IMR-90 (cell line): ENCODE results near the gene ABHD6. TPM values are rescaled to one million over a fixed set of nuclear protein-coding genes. Genes with fewer than 3 reads are reported as not detected.
"Not testable (repeated sequence)": the region's sequence is repeated elsewhere in the genome, so short reads cannot be mapped to it uniquely, and the experiment has no call there.

Experiments used
- ATAC-seq: fragments of 200-7000 bp; cut with Tn5 transposase; 2 replicates; pipeline ENCODE4 v1.9.1; 2020; ENCODE audit warnings: low read depth, mild to moderate bottlenecking, moderate library complexity
- BruUV-seq: library from RNA; stranded (reverse); fragments of 400-500 nt; replicated peaks from 2 replicates; lab custom pipeline; 2021; lab: Mats Ljungman, UMichigan
- CTCF ChIA-PET: fragments of 300-600 bp; formaldehyde crosslinking; extraction: SDS; loops from one replicate; lab custom pipeline; 2021; ENCODE audit warnings: antibody characterized with exemption; lab: Yijun Ruan, JAX
- POLR2A ChIA-PET: fragments of 300-600 bp; sonication (Branson Sonifier 250); formaldehyde crosslinking; loops from one replicate; lab custom pipeline; 2022; ENCODE audit warnings: antibody characterized with exemption; ENCODE audit not compliant: unreplicated experiment; lab: Charles Lee
- DNase-seq: peaks from one replicate; pipeline ENCODE4 v3.0.0; 2013
- H2AFZ ChIP-seq: replicated peaks from 2 replicates; pipeline ENCODE3; 2013; ENCODE audit warnings: low read length, mild to moderate bottlenecking; ENCODE audit not compliant: poor library complexity
- H2AK5ac ChIP-seq: 2 replicates; pipeline ENCODE4 v1.6.1; 2013; ENCODE audit warnings: low read depth, low read length, inconsistent platforms
- H2AK9ac ChIP-seq: replicated peaks from 2 replicates; pipeline ENCODE3; 2013; ENCODE audit warnings: mild to moderate bottlenecking, low read depth, low read length, moderate library complexity; ENCODE audit not compliant: poor library complexity
- H2BK120ac ChIP-seq: 2 replicates; pipeline ENCODE4 v1.6.1; 2013; ENCODE audit warnings: low read depth, low read length, inconsistent platforms
- H2BK15ac ChIP-seq: 3 replicates; pipeline ENCODE4 v1.6.1; 2013; ENCODE audit warnings: low read depth, low read length, inconsistent platforms
- H2BK20ac ChIP-seq: 2 replicates; pipeline ENCODE4 v1.6.1; 2013; ENCODE audit warnings: low read depth, mild to moderate bottlenecking, inconsistent platforms, low read length, moderate library complexity
- H2BK5ac ChIP-seq: 2 replicates; pipeline ENCODE4 v1.6.1; 2013; ENCODE audit warnings: mild to moderate bottlenecking, low read depth, low read length, inconsistent platforms; ENCODE audit not compliant: poor library complexity, severe bottlenecking
- H3K14ac ChIP-seq: replicated peaks from 2 replicates; pipeline ENCODE4 v1.6.1; 2013; ENCODE audit warnings: low read depth, low read length, inconsistent platforms
- H3K18ac ChIP-seq: 2 replicates; pipeline ENCODE4 v1.6.1; 2013; ENCODE audit warnings: low read depth, low read length, control low read depth
- H3K23ac ChIP-seq: 2 replicates; pipeline ENCODE4 v1.6.1; 2013; ENCODE audit warnings: low read depth, low read length, inconsistent platforms
- H3K27ac ChIP-seq: 2 replicates; pipeline ENCODE4 v1.5.1; 2013; ENCODE audit warnings: mild to moderate bottlenecking, control low read depth, low read length; ENCODE audit not compliant: insufficient read depth
- H3K27me3 ChIP-seq: 2 replicates; pipeline ENCODE4 v1.6.1; 2013; ENCODE audit warnings: low read length; ENCODE audit not compliant: control insufficient read depth, insufficient read depth
- H3K36me3 ChIP-seq: 2 replicates; pipeline ENCODE4 v1.6.1; 2013; ENCODE audit warnings: low read length, mixed read lengths; ENCODE audit not compliant: control insufficient read depth, insufficient read depth
- H3K4ac ChIP-seq: 2 replicates; pipeline ENCODE4 v1.6.1; 2013; ENCODE audit warnings: low read depth, low read length, inconsistent platforms
- H3K4me1 ChIP-seq: 2 replicates; pipeline ENCODE4 v1.6.1; 2013; ENCODE audit warnings: low read length, mixed read lengths; ENCODE audit not compliant: control insufficient read depth, insufficient read depth
- H3K4me2 ChIP-seq: 2 replicates; pipeline ENCODE4 v1.6.1; 2013; ENCODE audit warnings: low read depth, mild to moderate bottlenecking, control low read depth, low read length, moderate library complexity
- H3K4me3 ChIP-seq: 2 replicates; pipeline ENCODE4 v1.5.1; 2013; ENCODE audit warnings: low read depth, mild to moderate bottlenecking, control low read depth, low read length, moderate library complexity; ENCODE audit not compliant: insufficient read depth
- H3K56ac ChIP-seq: 2 replicates; pipeline ENCODE4 v1.6.1; 2013; ENCODE audit warnings: low read length, inconsistent platforms; ENCODE audit not compliant: insufficient read depth; ENCODE audit errors: extremely low read depth
- H3K79me1 ChIP-seq, 2 experiments: 2 replicates each; pipeline ENCODE4 v1.6.1; 2013; ENCODE audit warnings: low read length in 2 of 2, inconsistent platforms in 1 of 2, low read depth in 1 of 2
- H3K9ac ChIP-seq: 2 replicates; pipeline ENCODE4 v1.6.1; 2013; ENCODE audit warnings: low read depth, low read length, control low read depth
- H3K9me1 ChIP-seq: 2 replicates; pipeline ENCODE4 v1.6.1; 2013; ENCODE audit warnings: low read length, inconsistent platforms; ENCODE audit not compliant: insufficient read depth
- H3K9me3 ChIP-seq: 2 replicates; pipeline ENCODE4 v1.6.1; 2013; ENCODE audit warnings: low read length; ENCODE audit not compliant: control insufficient read depth, insufficient read depth
- H4K20me1 ChIP-seq: 2 replicates; pipeline ENCODE4 v1.6.1; 2013; ENCODE audit warnings: low read length, inconsistent platforms; ENCODE audit not compliant: insufficient read depth
- H4K5ac ChIP-seq: 2 replicates; pipeline ENCODE4 v1.6.1; 2013; ENCODE audit warnings: mild to moderate bottlenecking, low read depth, low read length, control low read depth
- H4K8ac ChIP-seq, 2 experiments: 2 replicates each; pipeline ENCODE4 v1.6.1; 2013; ENCODE audit warnings: low read depth in 2 of 2, low read length in 2 of 2, control low read depth in 1 of 2, inconsistent platforms in 1 of 2
- H4K91ac ChIP-seq: 2 replicates; pipeline ENCODE4 v1.6.1; 2013; ENCODE audit warnings: low read depth, low read length, inconsistent platforms; ENCODE audit not compliant: insufficient read depth
- WGBS, 2 experiments: methylation state at CpG; one replicate each; pipeline versions ENCODE4 v1.1.5 to v1.1.7; 2013; ENCODE audit warnings: missing lambda C conversion rate in 2 of 2; ENCODE audit not compliant: insufficient read length in 1 of 2; ENCODE audit errors: extremely low coverage in 2 of 2; 5-methylcytosine and 5-hydroxymethylcytosine counted together
- dilution Hi-C: fragments of 300-500 bp; cut with HindIII; formaldehyde crosslinking; loops from one replicate; pipeline ENCODE4 v1.14.3; 2018; ENCODE audit warnings: low sequenced_read_pairs; ENCODE audit not compliant: unreplicated experiment
- in situ Hi-C: fragments of 300-500 bp; cut with MboI; formaldehyde crosslinking; loops from 3 replicates; pipeline ENCODE4 v1.14.3; 2019; ENCODE audit warnings: low sequenced_read_pairs, inconsistent platforms, mixed read lengths
- intact Hi-C: fragments of 100-400 bp; cut with micrococcal nuclease; formaldehyde crosslinking; loops from 2 replicates; pipeline ENCODE4 v1.10.0; 2022
- polyA plus RNA-seq, 3 experiments: library from polyadenylated mRNA; depleted of rRNA; stranded (reverse); fragments of >200 nt; gene quantifications; 2 replicates each; pipeline ENCODE4 v1.2.3, GENCODE V29; 2012; ENCODE audit warnings: low replicate concordance in 1 of 3
- total RNA-seq: library from RNA; depleted of rRNA; stranded (reverse); fragments of >200 nt; gene quantifications from 2 replicates; pipeline ENCODE4 v1.2.3, GENCODE V29; 2012

The ABHD6 gene
- total and polyA plus RNA-seq, 2 of the 4 experiments (the other 2 are of a cell fraction), result 5.0 to 5.6 TPM

GRCh38 chr3:58273362-58273761 is 35.8 kb downstream of the ABHD6 start:
- H3K27me3 ChIP-seq, H3K23ac ChIP-seq, dilution Hi-C loops, H4K20me1 ChIP-seq, BruUV-seq, H3K27ac ChIP-seq, H2BK120ac ChIP-seq, H3K79me1 ChIP-seq, H3K36me3 ChIP-seq, DNase-seq, H3K9me3 ChIP-seq, H4K8ac ChIP-seq, intact Hi-C loops, H3K56ac ChIP-seq, H3K4me1 ChIP-seq, POLR2A ChIA-PET, H3K4me2 ChIP-seq, H4K5ac ChIP-seq, ATAC-seq, H2AK9ac ChIP-seq, H3K14ac ChIP-seq, H3K9ac ChIP-seq, H4K91ac ChIP-seq, H3K4me3 ChIP-seq, in situ Hi-C loops, H2AFZ ChIP-seq, H3K18ac ChIP-seq, H2BK15ac ChIP-seq: not testable (repeated sequence)
- peak overlapping the region; percentile 28; the same call in 1 of the 2 replicates for H3K4ac ChIP-seq
- WGBS, 2 experiments, result no CpG with 5 or more reads among the region's 3 CpGs
- peak overlapping the region; percentile 80; the same call in 1 of the 2 replicates for H2BK20ac ChIP-seq
- CTCF ChIA-PET, result interaction anchor here (0.5 kb wide), 1 partner anchor 71 kb away, joined by 4 read pairs; no protein-coding TSS in a partner anchor
- H3K9me1 ChIP-seq, result peaks cover 11% of the 10 kb centered on the region
- H2AK5ac ChIP-seq, result peak overlapping the region; percentile 59; the same call in 1 of the 2 replicates
- H2BK5ac ChIP-seq, result peak overlapping the region; percentile 98
